Ramos (cell line): ENCODE measurements around the gene ECHDC1.

Experiments used
- in situ Hi-C: fragments of 300-500 bp; cut with MboI; formaldehyde crosslinking; loops from one replicate; pipeline ENCODE4 v1.14.3; 2022; ENCODE audit warnings: low sequenced_read_pairs; ENCODE audit not compliant: unreplicated experiment

Gene ECHDC1

GRCh38 chr6:127291495-127291894 lies 51.9 kb downstream of the ECHDC1 start:
- in situ Hi-C loops, result no loop called here

GRCh38 chr6:127290391-127291265 lies 52.8 kb downstream of the ECHDC1 start:
- in situ Hi-C loops, result no loop called here

- in situ Hi-C loops, result no loop called here
These were observed 53.5 kb downstream of the ECHDC1 start for GRCh38 chr6:127289934-127290333.

- in situ Hi-C loops, result no loop called here
These were observed 54.7 kb downstream of the ECHDC1 start for GRCh38 chr6:127288705-127289104.

GRCh38 chr6:127282184-127282583 lies 61.2 kb downstream of the ECHDC1 start:
- in situ Hi-C loops, result no loop called here

GRCh38 chr6:127279815-127280214 lies 63.6 kb downstream of the ECHDC1 start:
- in situ Hi-C loops, result no loop called here

- in situ Hi-C loops, result no loop called here
These were observed 65.2 kb downstream of the ECHDC1 start for GRCh38 chr6:127277878-127278843.

GRCh38 chr6:127276331-127276730 lies 67.1 kb downstream of the ECHDC1 start:
- in situ Hi-C loops, result no loop called here

GRCh38 chr6:127273499-127273898 lies 69.9 kb downstream of the ECHDC1 start:
- in situ Hi-C loops, result no loop called here

- in situ Hi-C loops, result no loop called here
These were observed 70.8 kb downstream of the ECHDC1 start for GRCh38 chr6:127272576-127272975.

- in situ Hi-C loops, result no loop called here
These were observed 75.5 kb downstream of the ECHDC1 start for GRCh38 chr6:127267646-127268625.

GRCh38 chr6:127266892-127267645 lies 76.3 kb downstream of the ECHDC1 start:
- in situ Hi-C loops, result no loop called here

- in situ Hi-C loops, result no loop called here
These were observed 77.1 kb downstream of the ECHDC1 start, which contains the start of gene RNF146 for GRCh38 chr6:127266178-127266891. Gene RNF146 (plus strand): TSS chr6:127266864. CDS start chr6:127280339, 13,475 bp downstream.

- in situ Hi-C loops, result no loop called here
These were observed 79.9 kb downstream of the ECHDC1 start for GRCh38 chr6:127263481-127263880.

- in situ Hi-C loops, result no loop called here
These were observed 80.5 kb downstream of the ECHDC1 start for GRCh38 chr6:127262896-127263295.

- in situ Hi-C loops, result no loop called here
These were observed 88.1 kb downstream of the ECHDC1 start for GRCh38 chr6:127255286-127255685.

- in situ Hi-C loops, result no loop called here
These were observed 93.8 kb downstream of the ECHDC1 start for GRCh38 chr6:127249621-127250020.
